Neural cell (in vitro differentiated cells): ENCODE measurements around the gene FNDC3B. TPM values are rescaled to one million over a fixed set of nuclear protein-coding genes. Genes with fewer than 3 reads are reported as not detected.

Experiments used
- H2AFZ ChIP-seq: fragments of 200-600, 300-800 bp; sonication (generic), shearing (Covaris generic); 2 replicates; pipeline ENCODE4 v1.6.0; 2014; ENCODE audit warnings: low read depth, mild to moderate bottlenecking, antibody characterized with exemption, low read length, moderate library complexity
- H3F3A ChIP-seq: fragments of 200-600 bp; shearing (Covaris generic); 2 replicates; pipeline ENCODE4 v1.6.1; 2016; ENCODE audit warnings: mild to moderate bottlenecking, moderate library complexity, mixed read lengths, antibody characterized with exemption, low read length; ENCODE audit not compliant: insufficient read depth, poor library complexity, severe bottlenecking
- H3K27ac ChIP-seq: fragments of 200-600, 300-800 bp; sonication (generic), shearing (Covaris generic); 2 replicates; pipeline ENCODE4 v1.5.1; 2014; ENCODE audit warnings: mild to moderate bottlenecking, low read length, moderate library complexity
- H3K27me3 ChIP-seq: fragments of 300-800, 200-600 bp; sonication (generic), shearing (Covaris generic); 2 replicates; pipeline ENCODE4 v1.6.0; 2014; ENCODE audit warnings: mild to moderate bottlenecking, low read depth, low read length, moderate library complexity; ENCODE audit not compliant: insufficient read depth
- H3K36me3 ChIP-seq: fragments of 300-800, 200-600 bp; sonication (generic), shearing (Covaris generic); 2 replicates; pipeline ENCODE4 v1.5.1; 2014; ENCODE audit warnings: mild to moderate bottlenecking, antibody characterized with exemption, low read length, moderate library complexity; ENCODE audit not compliant: insufficient read depth
- H3K4me2 ChIP-seq: fragments of 300-800, 200-600 bp; sonication (generic), shearing (Covaris generic); 2 replicates; pipeline ENCODE4 v1.6.0; 2014; ENCODE audit warnings: mild to moderate bottlenecking, low read length
- H3K4me3 ChIP-seq: fragments of 300-800, 200-600 bp; sonication (generic), shearing (Covaris generic); 2 replicates; pipeline ENCODE4 v1.5.1; 2014; ENCODE audit warnings: mild to moderate bottlenecking, low read length, moderate library complexity
- H3K79me2 ChIP-seq: fragments of 200-600 bp; shearing (Covaris generic); replicated peaks from 2 replicates; pipeline ENCODE4 v1.6.0; 2014; ENCODE audit warnings: mild to moderate bottlenecking, low read length, moderate library complexity; ENCODE audit not compliant: insufficient read depth
- H3K9ac ChIP-seq: fragments of 300-800, 200-600 bp; sonication (generic), shearing (Covaris generic); 2 replicates; pipeline ENCODE4 v1.6.1; 2016; ENCODE audit warnings: mild to moderate bottlenecking, low read length, mixed read lengths
- H3K9me2 ChIP-seq: fragments of 200-600 bp; shearing (Covaris generic); 2 replicates; pipeline ENCODE4 v1.6.1; 2016; ENCODE audit warnings: mild to moderate bottlenecking, low read length, mixed read lengths; ENCODE audit not compliant: insufficient read depth
- H3K9me3 ChIP-seq: fragments of 200-600, 300-800 bp; sonication (generic), shearing (Covaris generic); 2 replicates; pipeline ENCODE4 v1.6.1; 2016; ENCODE audit warnings: mild to moderate bottlenecking, mixed run types, low read length, moderate library complexity, mixed read lengths
- H4K20me1 ChIP-seq: fragments of 200-600 bp; shearing (Covaris generic); 2 replicates; pipeline ENCODE4 v1.6.1; 2016; ENCODE audit warnings: mild to moderate bottlenecking, mixed run types; ENCODE audit not compliant: insufficient read depth
- EP300 ChIP-seq: fragments of 450-650 bp; conservative IDR thresholded peaks from 2 replicates; pipeline ENCODE4 v1.6.1; 2014; ENCODE audit warnings: antibody characterized with exemption, mild to moderate bottlenecking, moderate library complexity; ENCODE audit not compliant: poor library complexity, severe bottlenecking
- EZH2 ChIP-seq: fragments of 200-600, 300-800 bp; shearing (Covaris generic), sonication (generic); IDR thresholded peaks from 2 replicates; pipeline ENCODE4 v1.6.1; 2014; ENCODE audit warnings: antibody characterized with exemption, low read length, borderline replicate concordance, mild to moderate bottlenecking; ENCODE audit not compliant: insufficient read depth, poor library complexity, severe bottlenecking
- MXI1 ChIP-seq: fragments of 450-650 bp; conservative IDR thresholded peaks from 2 replicates; pipeline ENCODE4 v1.6.1; 2014; ENCODE audit warnings: antibody characterized with exemption, mild to moderate bottlenecking; ENCODE audit not compliant: poor library complexity, severe bottlenecking
- POLR2AphosphoS5 ChIP-seq: IDR thresholded peaks from 2 replicates; pipeline ENCODE4 v1.6.1; 2012
- RAD21 ChIP-seq: fragments of 450-650 bp; conservative IDR thresholded peaks from 2 replicates; pipeline ENCODE4 v1.6.1; 2014; ENCODE audit warnings: antibody characterized with exemption, mild to moderate bottlenecking, moderate library complexity
- SMC3 ChIP-seq: fragments of 450-650 bp; conservative IDR thresholded peaks from 2 replicates; pipeline ENCODE4 v1.6.1; 2014; ENCODE audit warnings: antibody characterized with exemption, mild to moderate bottlenecking, moderate library complexity; ENCODE audit not compliant: poor library complexity
- TAF1 ChIP-seq: IDR thresholded peaks from 2 replicates; pipeline ENCODE4 v1.6.1; 2012; ENCODE audit warnings: low read depth
- polyA plus RNA-seq: library from polyadenylated mRNA; depleted of rRNA; stranded (reverse); fragments of >200 nt; gene quantifications from 2 replicates; pipeline ENCODE4 v1.2.3, GENCODE V29; 2014
- TF ChIP-seq, protein P1 (sequence below): IDR thresholded peaks from 2 replicates; pipeline ENCODE4 v1.6.1; 2012; ENCODE audit warnings: borderline replicate concordance
- TF ChIP-seq, protein P2 (sequence below): fragments of 450-650 bp; IDR thresholded peaks from 2 replicates; pipeline ENCODE4 v1.5.1; 2014; ENCODE audit warnings: antibody characterized with exemption, mild to moderate bottlenecking, moderate library complexity; ENCODE audit not compliant: poor library complexity, severe bottlenecking

Gene FNDC3B
- polyA plus RNA-seq, 1 donor from 2014 or later, result 4.9 TPM

DNA sequence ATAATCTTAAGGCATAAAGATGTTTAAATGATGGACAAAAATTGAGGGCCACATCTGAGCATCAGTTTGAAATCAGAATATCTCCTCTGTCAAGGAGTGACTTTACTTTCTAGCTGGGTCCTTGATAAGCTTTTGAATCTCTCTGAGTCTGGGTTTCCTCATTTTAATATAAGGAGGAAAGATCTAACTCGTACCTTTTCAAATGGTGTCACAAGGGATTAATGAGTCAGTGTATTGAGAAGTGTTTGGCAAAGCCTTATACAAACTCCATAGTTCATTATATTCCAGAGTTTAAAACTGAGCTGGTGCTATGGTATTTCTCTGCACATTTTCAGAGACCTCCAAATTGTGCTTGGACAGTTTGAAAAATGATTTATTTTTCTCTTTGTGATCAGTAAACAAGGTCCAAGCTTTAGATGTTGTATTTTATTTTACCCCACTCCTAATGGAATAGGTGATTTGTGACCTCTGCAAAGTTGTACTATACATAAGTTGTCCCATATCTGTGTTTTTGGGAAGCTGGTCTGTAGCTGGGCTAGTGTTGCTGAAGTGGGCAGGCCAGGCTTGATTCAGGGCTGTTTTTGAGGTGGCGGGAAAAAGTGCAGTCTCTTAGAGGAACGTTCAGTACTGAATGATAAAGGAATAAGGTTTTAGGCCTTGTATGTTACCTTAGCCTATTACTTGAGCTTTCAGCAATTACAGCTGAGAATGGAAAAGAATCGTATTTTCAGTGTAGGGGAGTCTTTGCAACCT, 5.6 kb downstream of the FNDC3B start:
- no peak overlapping the region for H3K9ac ChIP-seq
- H2AFZ ChIP-seq, result no peak overlapping the region
- H3K9me3 ChIP-seq, result no peaks in the 10 kb centered on the region
- no peaks in the 10 kb centered on the region for H3K9me2 ChIP-seq
- H3F3A ChIP-seq, result no peaks in the 10 kb centered on the region
- no peak overlapping the region for H3K4me3 ChIP-seq
- peaks cover 68% of the 10 kb centered on the region for H3K79me2 ChIP-seq
- H3K27ac ChIP-seq, result no peak overlapping the region
- TF ChIP-seq EZH2 (no peak), SMC3 (no peak), RAD21 (no peak), MXI1 (no peak), TAF1 (no peak), EP300 (no peak), POLR2AphosphoS5 (no peak)
- TF ChIP-seq, protein P1, sequence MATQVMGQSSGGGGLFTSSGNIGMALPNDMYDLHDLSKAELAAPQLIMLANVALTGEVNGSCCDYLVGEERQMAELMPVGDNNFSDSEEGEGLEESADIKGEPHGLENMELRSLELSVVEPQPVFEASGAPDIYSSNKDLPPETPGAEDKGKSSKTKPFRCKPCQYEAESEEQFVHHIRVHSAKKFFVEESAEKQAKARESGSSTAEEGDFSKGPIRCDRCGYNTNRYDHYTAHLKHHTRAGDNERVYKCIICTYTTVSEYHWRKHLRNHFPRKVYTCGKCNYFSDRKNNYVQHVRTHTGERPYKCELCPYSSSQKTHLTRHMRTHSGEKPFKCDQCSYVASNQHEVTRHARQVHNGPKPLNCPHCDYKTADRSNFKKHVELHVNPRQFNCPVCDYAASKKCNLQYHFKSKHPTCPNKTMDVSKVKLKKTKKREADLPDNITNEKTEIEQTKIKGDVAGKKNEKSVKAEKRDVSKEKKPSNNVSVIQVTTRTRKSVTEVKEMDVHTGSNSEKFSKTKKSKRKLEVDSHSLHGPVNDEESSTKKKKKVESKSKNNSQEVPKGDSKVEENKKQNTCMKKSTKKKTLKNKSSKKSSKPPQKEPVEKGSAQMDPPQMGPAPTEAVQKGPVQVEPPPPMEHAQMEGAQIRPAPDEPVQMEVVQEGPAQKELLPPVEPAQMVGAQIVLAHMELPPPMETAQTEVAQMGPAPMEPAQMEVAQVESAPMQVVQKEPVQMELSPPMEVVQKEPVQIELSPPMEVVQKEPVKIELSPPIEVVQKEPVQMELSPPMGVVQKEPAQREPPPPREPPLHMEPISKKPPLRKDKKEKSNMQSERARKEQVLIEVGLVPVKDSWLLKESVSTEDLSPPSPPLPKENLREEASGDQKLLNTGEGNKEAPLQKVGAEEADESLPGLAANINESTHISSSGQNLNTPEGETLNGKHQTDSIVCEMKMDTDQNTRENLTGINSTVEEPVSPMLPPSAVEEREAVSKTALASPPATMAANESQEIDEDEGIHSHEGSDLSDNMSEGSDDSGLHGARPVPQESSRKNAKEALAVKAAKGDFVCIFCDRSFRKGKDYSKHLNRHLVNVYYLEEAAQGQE, result no peak
- TF ChIP-seq, protein P2, sequence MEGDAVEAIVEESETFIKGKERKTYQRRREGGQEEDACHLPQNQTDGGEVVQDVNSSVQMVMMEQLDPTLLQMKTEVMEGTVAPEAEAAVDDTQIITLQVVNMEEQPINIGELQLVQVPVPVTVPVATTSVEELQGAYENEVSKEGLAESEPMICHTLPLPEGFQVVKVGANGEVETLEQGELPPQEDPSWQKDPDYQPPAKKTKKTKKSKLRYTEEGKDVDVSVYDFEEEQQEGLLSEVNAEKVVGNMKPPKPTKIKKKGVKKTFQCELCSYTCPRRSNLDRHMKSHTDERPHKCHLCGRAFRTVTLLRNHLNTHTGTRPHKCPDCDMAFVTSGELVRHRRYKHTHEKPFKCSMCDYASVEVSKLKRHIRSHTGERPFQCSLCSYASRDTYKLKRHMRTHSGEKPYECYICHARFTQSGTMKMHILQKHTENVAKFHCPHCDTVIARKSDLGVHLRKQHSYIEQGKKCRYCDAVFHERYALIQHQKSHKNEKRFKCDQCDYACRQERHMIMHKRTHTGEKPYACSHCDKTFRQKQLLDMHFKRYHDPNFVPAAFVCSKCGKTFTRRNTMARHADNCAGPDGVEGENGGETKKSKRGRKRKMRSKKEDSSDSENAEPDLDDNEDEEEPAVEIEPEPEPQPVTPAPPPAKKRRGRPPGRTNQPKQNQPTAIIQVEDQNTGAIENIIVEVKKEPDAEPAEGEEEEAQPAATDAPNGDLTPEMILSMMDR, result no peak
- H3K4me2 ChIP-seq, result no peak overlapping the region
- no peaks in the 10 kb centered on the region for H3K27me3 ChIP-seq
- no peaks in the 10 kb centered on the region for H4K20me1 ChIP-seq
- no peaks in the 10 kb centered on the region for H3K36me3 ChIP-seq

DNA sequence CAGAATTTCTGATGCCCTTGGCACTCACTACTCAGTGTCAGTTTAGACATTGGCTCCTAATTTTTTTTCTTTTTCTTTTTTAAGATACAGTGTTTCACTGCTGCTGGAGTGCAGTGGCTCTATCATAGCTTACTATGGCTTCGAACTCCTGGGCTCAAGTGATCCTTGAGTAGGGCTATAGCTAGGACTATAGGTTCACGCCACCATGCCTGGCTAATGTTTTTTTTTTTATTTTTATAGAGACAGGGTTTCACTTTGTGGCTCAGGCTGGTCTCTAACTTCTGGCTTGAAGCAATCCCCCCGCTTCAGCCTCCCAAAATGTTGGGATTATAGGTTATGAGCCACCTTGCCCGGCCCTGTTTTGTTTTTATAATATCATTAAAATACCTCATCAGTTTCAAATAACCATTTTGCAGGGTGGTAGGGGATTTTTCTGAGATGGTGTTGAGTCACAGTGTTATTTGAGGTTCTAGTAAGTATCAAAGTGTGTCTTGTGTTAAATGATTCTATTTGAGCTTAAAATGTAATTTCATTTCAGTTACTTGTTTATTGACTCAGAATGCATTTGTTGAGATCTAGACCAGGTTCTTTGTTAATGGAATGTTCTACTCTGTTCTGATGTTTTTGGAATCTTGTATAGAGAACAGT, 7.0 kb downstream of the FNDC3B start:
- peaks cover 60% of the 10 kb centered on the region for H3K79me2 ChIP-seq
- no peak overlapping the region for H3K4me2 ChIP-seq

More for the DNA sequence above, 7.0 kb downstream of the FNDC3B start:
- Histone ChIP-seq H3K9me2 (no peaks in the 10 kb centered on the region), H3K4me3 (no peak overlapping the region), H3K27ac (no peak overlapping the region), H4K20me1 (no peaks in the 10 kb centered on the region), H3F3A (no peaks in the 10 kb centered on the region), H3K9ac (no peak overlapping the region), H3K9me3 (no peaks in the 10 kb centered on the region), H2AFZ (no peak overlapping the region), H3K36me3 (no peaks in the 10 kb centered on the region), H3K27me3 (no peaks in the 10 kb centered on the region)
- TF ChIP-seq SMC3 (no peak), EP300 (no peak), EZH2 (no peak)
- TF ChIP-seq, protein P2, result no peak
- TF ChIP-seq, protein P1, result no peak
